Measurements from ENCODE around the gene WFIKKN2.
"Not testable (repeated sequence)": the region's sequence is repeated elsewhere in the genome, so short reads cannot be mapped to it uniquely, and the experiment has no call there.

Gene WFIKKN2

DNA sequence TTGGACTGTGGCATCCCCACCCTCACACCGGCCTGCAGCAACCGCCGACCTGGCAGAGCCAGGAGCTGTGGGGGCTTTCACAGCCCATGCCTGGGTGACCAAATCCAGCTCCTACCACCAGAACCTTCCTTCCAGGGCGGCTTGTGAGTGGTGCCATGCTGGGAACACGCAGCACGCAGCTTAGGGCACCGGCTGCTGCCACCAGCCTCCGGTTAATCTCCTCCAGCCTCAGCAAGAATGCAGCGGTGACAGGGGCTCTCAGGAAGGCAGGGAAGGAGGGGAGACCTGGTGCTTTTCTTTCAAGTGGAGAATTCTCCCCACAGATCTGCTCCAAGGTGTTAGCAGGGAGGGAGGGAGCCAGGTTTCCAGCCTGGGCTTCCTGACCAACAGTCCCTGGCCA is 35.8 kb upstream of the WFIKKN2 start:
- H3K9ac ChIP-seq (ENCODE audit: low read depth in 1 of 2, low read length in 2 of 2) = no peak overlapping the region
- no peak overlapping the region for H3K4me3 ChIP-seq (ENCODE audit: low read depth in 1 of 2, low read length in 2 of 2)
- H3K27ac ChIP-seq (ENCODE audit: low read depth, low read length) = no peak overlapping the region
- H3K27me3 ChIP-seq (ENCODE audit: control insufficient read depth in 1 of 2, insufficient read depth in 2 of 2, low read length in 2 of 2) = no peaks in the 10 kb centered on the region
- no peaks in the 10 kb centered on the region for H3K36me3 ChIP-seq (ENCODE audit: control insufficient read depth in 1 of 2, insufficient read depth in 2 of 2, low read length in 2 of 2)
- no peaks in the 10 kb centered on the region for H3K9me3 ChIP-seq (ENCODE audit: control insufficient read depth in 1 of 2, low read length in 2 of 2)
- no peaks in the 10 kb centered on the region for H3K4me1 ChIP-seq (ENCODE audit: control insufficient read depth in 1 of 2, insufficient read depth in 2 of 2, low read length in 2 of 2)

DNA sequence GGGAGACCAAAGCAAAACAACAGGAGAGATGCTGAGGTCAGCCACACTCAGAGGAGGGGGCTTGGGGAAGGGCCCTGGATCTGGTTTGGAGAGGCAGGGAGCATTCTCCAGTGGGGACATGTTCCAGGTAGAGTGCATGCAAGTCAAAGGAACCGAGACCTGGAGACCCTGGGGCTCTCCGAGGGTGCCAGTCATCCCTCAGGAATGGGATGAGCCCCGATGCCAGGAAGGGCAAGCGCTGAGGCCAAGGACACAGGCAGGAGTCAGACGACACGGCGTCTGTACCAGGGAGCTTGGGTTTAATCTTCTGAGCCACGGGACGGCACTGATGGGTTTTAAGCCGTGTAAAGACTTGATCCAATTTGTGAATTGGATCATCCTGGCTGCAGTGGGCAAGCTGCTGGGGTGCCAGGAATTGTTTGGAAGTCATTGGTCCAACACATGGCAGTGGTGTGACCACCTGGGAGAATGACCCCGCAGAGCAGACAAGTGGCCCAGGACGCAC is 35.1 kb upstream of the WFIKKN2 start:
- Histone ChIP-seq H3K36me3 (ENCODE audit: control insufficient read depth in 1 of 2, insufficient read depth in 2 of 2, low read length in 2 of 2) (no peaks in the 10 kb centered on the region), H3K9ac (ENCODE audit: low read depth in 1 of 2, low read length in 2 of 2) (no peak overlapping the region), H3K9me3 (ENCODE audit: control insufficient read depth in 1 of 2, low read length in 2 of 2) (no peaks in the 10 kb centered on the region), H3K27ac (ENCODE audit: low read depth, low read length) (no peak overlapping the region), H3K27me3 (ENCODE audit: control insufficient read depth in 1 of 2, insufficient read depth in 2 of 2, low read length in 2 of 2) (no peaks in the 10 kb centered on the region), H3K4me3 (ENCODE audit: low read depth in 1 of 2, low read length in 2 of 2) (no peak overlapping the region), H3K4me1 (ENCODE audit: control insufficient read depth in 1 of 2, insufficient read depth in 2 of 2, low read length in 2 of 2) (no peaks in the 10 kb centered on the region)

DNA sequence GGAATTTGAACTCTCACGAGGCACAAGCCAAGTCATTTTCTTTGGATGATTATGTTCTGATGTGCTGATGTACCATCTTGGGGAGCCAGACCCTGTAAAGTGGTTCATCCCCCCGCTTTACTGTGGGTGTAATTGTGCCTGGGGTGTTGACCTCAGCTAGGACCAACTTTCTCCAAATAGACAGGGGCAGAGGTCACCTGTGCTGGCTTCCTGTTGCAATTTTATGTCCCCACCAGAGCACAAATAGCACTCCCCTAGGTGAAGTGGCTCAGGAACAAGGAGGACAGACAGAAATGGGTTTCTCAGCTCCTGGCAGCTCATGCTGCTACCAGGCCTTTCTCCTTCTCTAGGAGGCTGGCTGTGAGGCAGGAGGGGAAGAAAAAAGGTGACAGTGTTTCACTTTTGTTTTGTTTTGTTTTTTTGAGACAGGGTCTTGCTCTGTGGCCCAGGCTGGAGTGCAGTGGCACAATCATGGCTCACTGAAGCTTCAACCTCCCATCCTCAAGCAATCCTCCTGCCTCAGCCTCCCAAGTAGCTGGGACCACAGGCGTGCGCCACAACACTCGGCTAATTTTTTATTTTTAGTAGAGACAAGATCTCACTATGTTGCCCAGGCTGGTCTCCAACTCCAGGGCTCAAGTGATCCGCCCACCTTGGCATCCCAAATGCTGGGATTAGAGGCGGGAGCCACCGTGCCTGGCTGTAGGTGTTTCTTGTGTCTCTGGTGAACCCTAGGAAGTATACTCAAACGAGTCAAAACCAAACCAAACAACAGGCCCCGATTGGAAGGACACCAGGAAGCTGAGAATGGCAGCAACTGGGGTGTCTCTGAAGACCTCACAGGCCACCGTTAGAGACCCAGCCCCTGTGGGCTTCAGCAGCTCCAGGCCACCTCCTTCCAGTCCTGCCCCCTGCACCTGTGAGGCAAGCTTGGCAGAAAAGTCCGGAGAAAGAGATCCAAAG is 32.5 kb upstream of the WFIKKN2 start:
- Histone ChIP-seq H3K4me3 (ENCODE audit: low read depth in 1 of 2, low read length in 2 of 2) (no peak overlapping the region), H3K27me3 (ENCODE audit: control insufficient read depth in 1 of 2, insufficient read depth in 2 of 2, low read length in 2 of 2) (no peaks in the 10 kb centered on the region), H3K4me1 (ENCODE audit: control insufficient read depth in 1 of 2, insufficient read depth in 2 of 2, low read length in 2 of 2) (peaks cover 0 to 4% of the 10 kb centered on the region in 2 donors), H3K27ac (ENCODE audit: low read depth, low read length) (no peak overlapping the region), H3K9me3 (ENCODE audit: control insufficient read depth in 1 of 2, low read length in 2 of 2) (no peaks in the 10 kb centered on the region), H3K9ac (ENCODE audit: low read depth in 1 of 2, low read length in 2 of 2) (no peak overlapping the region), H3K36me3 (ENCODE audit: control insufficient read depth in 1 of 2, insufficient read depth in 2 of 2, low read length in 2 of 2) (no peaks in the 10 kb centered on the region)

DNA sequence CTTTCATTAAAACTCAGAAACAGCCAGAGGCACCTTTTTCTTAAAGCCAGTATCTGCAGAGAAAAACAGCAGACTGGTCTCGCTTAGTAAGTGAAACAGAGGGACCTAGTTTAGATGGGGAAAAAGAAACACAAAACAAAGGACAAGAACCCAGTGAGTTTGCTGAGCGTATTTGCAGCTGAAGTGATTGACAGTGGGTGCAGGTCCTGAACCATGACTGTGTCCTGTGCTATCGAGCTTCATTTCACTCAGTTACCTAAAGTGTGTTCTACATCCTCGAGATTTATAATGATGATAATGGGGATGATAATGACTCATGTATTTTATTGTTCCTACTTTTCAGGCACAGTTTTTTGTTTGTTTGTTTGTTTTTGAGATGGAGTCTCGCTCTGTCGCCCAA is 31.7 kb upstream of the WFIKKN2 start:
- Histone ChIP-seq H3K9me3 (ENCODE audit: control insufficient read depth in 1 of 2, low read length in 2 of 2) (no peaks in the 10 kb centered on the region), H3K36me3 (ENCODE audit: control insufficient read depth in 1 of 2, insufficient read depth in 2 of 2, low read length in 2 of 2) (no peaks in the 10 kb centered on the region), H3K27ac (ENCODE audit: low read depth, low read length) (no peak overlapping the region), H3K4me1 (ENCODE audit: control insufficient read depth in 1 of 2, insufficient read depth in 2 of 2, low read length in 2 of 2) (peaks cover 0 to 4% of the 10 kb centered on the region in 2 donors), H3K9ac (ENCODE audit: low read depth in 1 of 2, low read length in 2 of 2) (no peak overlapping the region), H3K4me3 (ENCODE audit: low read depth in 1 of 2, low read length in 2 of 2) (no peak overlapping the region), H3K27me3 (ENCODE audit: control insufficient read depth in 1 of 2, insufficient read depth in 2 of 2, low read length in 2 of 2) (no peaks in the 10 kb centered on the region)

DNA sequence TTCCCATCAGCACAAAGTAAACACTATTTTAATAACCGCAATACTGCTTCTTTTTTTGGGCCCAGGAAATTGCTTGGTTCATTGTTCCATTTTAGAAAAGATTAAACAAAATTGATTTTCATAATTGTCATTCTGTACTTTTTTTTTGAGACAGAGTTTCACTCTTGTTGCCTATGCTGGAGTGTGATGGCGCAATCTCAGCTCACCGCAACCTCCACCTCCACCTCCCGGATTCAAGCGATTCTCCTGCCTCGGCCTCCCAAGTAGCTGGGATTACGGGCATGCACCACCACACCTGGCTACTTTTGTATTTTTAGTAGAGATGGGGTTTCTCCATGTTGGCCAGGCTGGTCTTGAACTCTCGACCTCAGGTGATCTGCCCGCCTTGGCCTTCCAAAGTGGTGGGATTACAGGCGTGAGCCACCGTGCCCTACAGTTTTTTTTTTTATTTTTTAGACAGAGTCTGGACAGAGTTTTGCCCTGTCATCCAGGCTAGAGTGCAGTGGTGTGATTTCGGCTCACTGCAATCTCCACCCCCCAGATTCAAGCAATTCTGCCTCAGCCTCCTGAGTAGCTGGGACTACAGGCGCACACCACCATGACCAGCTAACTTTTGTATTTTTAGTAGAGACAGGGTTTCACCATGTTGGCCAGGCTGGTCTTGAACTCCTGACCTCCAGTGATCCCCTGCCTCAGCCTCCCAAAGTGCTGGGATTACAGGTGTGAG is 30.5 kb upstream of the WFIKKN2 start:
- H3K9ac ChIP-seq (ENCODE audit: low read depth in 1 of 2, low read length in 2 of 2); H3K27ac ChIP-seq (ENCODE audit: low read depth, low read length); H3K27me3 ChIP-seq (ENCODE audit: control insufficient read depth in 1 of 2, insufficient read depth in 2 of 2, low read length in 2 of 2); H3K9me3 ChIP-seq (ENCODE audit: control insufficient read depth in 1 of 2, low read length in 2 of 2); H3K4me3 ChIP-seq (ENCODE audit: low read depth in 1 of 2, low read length in 2 of 2); H3K36me3 ChIP-seq (ENCODE audit: control insufficient read depth in 1 of 2, insufficient read depth in 2 of 2, low read length in 2 of 2); H3K4me1 ChIP-seq (ENCODE audit: control insufficient read depth in 1 of 2, insufficient read depth in 2 of 2, low read length in 2 of 2): not testable (repeated sequence)

DNA sequence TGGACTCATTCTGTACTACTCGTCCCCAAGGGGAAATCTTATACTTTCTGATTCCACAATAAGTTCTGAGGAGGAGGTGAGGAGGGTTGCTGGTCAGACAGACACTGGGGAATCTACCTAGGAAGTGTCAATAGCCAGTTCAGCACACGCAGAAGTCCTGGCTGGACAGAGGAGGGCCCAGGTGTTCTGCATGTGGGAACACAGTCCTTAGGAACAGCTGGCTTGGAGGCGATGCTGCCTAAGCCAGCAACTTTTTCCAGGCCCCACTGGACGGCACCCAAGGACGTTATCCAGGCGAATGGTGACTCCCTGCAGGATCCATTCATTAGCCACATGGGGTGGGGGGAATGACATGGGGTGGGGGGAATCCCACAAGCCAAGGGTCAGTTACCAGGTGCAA is 29.9 kb upstream of the WFIKKN2 start:
- H3K36me3 ChIP-seq (ENCODE audit: control insufficient read depth in 1 of 2, insufficient read depth in 2 of 2, low read length in 2 of 2) = no peaks in the 10 kb centered on the region
- no peaks in the 10 kb centered on the region for H3K27me3 ChIP-seq (ENCODE audit: control insufficient read depth in 1 of 2, insufficient read depth in 2 of 2, low read length in 2 of 2)
- H3K9me3 ChIP-seq (ENCODE audit: control insufficient read depth in 1 of 2, low read length in 2 of 2) = no peaks in the 10 kb centered on the region
- no peak overlapping the region for H3K27ac ChIP-seq (ENCODE audit: low read depth, low read length)
- H3K4me1 ChIP-seq (ENCODE audit: control insufficient read depth in 1 of 2, insufficient read depth in 2 of 2, low read length in 2 of 2) = peaks cover 0 to 4% of the 10 kb centered on the region in 2 donors
- no peak overlapping the region for H3K4me3 ChIP-seq (ENCODE audit: low read depth in 1 of 2, low read length in 2 of 2)
- no peak overlapping the region for H3K9ac ChIP-seq (ENCODE audit: low read depth in 1 of 2, low read length in 2 of 2)

DNA sequence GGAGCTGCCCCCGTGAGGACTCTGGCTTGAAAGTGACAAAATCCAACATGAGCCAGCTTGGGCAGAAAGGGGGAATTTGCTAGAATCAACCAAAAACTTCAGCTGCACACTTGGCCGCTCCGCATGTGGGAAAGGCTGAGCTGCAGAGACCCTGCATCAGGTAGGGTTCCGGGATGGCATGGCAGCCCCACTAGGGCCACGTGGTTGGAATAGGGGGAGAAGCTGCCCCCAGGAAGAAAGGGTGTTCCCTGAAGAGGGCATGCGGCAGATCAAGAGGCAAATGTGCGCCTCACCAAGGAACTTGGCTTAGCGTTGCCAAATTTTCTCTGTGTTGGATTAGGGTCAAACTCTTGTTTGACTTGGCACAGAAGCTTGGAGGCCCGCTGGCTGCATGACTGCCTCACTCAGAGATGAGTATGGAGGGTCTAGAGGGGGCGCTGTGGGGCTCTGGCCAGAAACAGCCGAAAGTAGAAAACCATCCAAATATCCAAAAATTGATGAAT is 29.2 kb upstream of the WFIKKN2 start:
- Histone ChIP-seq H3K4me1 (ENCODE audit: control insufficient read depth in 1 of 2, insufficient read depth in 2 of 2, low read length in 2 of 2) (peaks cover 0 to 4% of the 10 kb centered on the region in 2 donors), H3K9me3 (ENCODE audit: control insufficient read depth in 1 of 2, low read length in 2 of 2) (no peaks in the 10 kb centered on the region), H3K36me3 (ENCODE audit: control insufficient read depth in 1 of 2, insufficient read depth in 2 of 2, low read length in 2 of 2) (no peaks in the 10 kb centered on the region), H3K4me3 (ENCODE audit: low read depth in 1 of 2, low read length in 2 of 2) (no peak overlapping the region), H3K27me3 (ENCODE audit: control insufficient read depth in 1 of 2, insufficient read depth in 2 of 2, low read length in 2 of 2) (no peaks in the 10 kb centered on the region), H3K27ac (ENCODE audit: low read depth, low read length) (no peak overlapping the region), H3K9ac (ENCODE audit: low read depth in 1 of 2, low read length in 2 of 2) (no peak overlapping the region)

DNA sequence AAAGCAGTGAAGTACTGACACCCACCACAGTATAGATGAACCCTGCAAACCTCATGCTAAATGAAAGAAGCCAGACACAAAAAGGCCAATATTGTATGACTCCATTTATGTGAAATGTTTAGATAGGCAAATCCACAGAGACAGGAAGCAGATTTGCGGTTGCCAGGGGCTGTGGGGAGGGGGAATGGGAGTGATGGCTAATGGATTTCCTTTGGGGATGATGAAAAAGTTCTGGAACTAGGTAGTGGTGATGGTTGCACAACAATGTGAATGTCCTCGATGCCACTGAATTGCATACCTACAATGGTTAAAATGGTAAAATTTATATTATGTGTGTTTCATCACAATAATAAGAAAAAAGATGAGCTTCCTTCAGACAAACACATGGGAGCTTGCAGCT is 28.4 kb upstream of the WFIKKN2 start:
- H3K9ac ChIP-seq (ENCODE audit: low read depth in 1 of 2, low read length in 2 of 2) = no peak overlapping the region
- no peak overlapping the region for H3K27ac ChIP-seq (ENCODE audit: low read depth, low read length)
- no peaks in the 10 kb centered on the region for H3K27me3 ChIP-seq (ENCODE audit: control insufficient read depth in 1 of 2, insufficient read depth in 2 of 2, low read length in 2 of 2)
- H3K9me3 ChIP-seq (ENCODE audit: control insufficient read depth in 1 of 2, low read length in 2 of 2) = no peaks in the 10 kb centered on the region
- H3K4me3 ChIP-seq (ENCODE audit: low read depth in 1 of 2, low read length in 2 of 2) = no peak overlapping the region
- H3K36me3 ChIP-seq (ENCODE audit: control insufficient read depth in 1 of 2, insufficient read depth in 2 of 2, low read length in 2 of 2) = no peaks in the 10 kb centered on the region
- peaks cover 0 to 4% of the 10 kb centered on the region in 2 donors for H3K4me1 ChIP-seq (ENCODE audit: control insufficient read depth in 1 of 2, insufficient read depth in 2 of 2, low read length in 2 of 2)

DNA sequence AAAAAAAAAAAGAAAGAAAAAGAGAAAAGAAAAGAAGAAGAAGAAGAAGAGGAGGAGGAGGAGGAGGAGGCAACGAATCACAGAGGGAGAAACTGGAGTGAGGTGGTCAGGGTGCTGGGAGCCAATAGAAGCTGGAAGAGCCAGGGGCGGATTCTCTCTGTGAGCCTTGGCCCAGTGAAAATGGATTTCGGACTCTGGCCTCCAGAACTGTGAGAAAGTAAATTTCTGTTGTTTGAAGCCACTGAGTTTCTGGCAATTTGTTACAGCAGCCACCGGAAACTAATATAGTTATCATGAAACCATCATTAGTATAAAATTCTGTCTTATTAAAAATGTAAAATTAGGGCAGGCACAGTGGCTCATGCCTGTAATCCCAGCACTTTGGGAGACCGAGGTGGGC is 27.7 kb upstream of the WFIKKN2 start:
- no peaks in the 10 kb centered on the region for H3K27me3 ChIP-seq (ENCODE audit: control insufficient read depth in 1 of 2, insufficient read depth in 2 of 2, low read length in 2 of 2)
- H3K4me1 ChIP-seq (ENCODE audit: control insufficient read depth in 1 of 2, insufficient read depth in 2 of 2, low read length in 2 of 2) = peaks cover 0 to 4% of the 10 kb centered on the region in 2 donors
- H3K9ac ChIP-seq (ENCODE audit: low read depth in 1 of 2, low read length in 2 of 2) = no peak overlapping the region

DNA sequence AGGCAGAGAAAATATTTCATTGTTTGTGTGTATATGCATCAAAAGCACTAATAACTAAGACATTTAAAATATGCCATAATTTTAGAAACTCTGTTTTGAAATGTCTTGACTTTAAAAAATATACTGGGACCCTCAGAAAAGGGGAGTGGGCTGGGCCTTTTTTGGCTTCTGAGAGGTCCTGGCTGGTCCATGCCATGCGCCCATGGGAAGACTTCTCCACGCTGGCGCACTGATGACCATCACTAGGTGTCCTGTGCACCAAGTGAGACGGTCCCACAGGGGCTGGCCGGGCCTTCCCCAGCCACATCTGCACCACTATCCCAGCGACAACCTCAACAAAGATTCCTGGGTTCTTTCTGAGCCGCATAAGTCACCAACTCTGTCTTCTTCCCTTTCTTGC is 27.0 kb upstream of the WFIKKN2 start:
- Histone ChIP-seq H3K9ac (ENCODE audit: low read depth in 1 of 2, low read length in 2 of 2) (no peak overlapping the region), H3K9me3 (ENCODE audit: control insufficient read depth in 1 of 2, low read length in 2 of 2) (no peaks in the 10 kb centered on the region), H3K36me3 (ENCODE audit: control insufficient read depth in 1 of 2, insufficient read depth in 2 of 2, low read length in 2 of 2) (no peaks in the 10 kb centered on the region), H3K27ac (ENCODE audit: low read depth, low read length) (no peak overlapping the region), H3K4me1 (ENCODE audit: control insufficient read depth in 1 of 2, insufficient read depth in 2 of 2, low read length in 2 of 2) (peaks cover 0 to 4% of the 10 kb centered on the region in 2 donors), H3K27me3 (ENCODE audit: control insufficient read depth in 1 of 2, insufficient read depth in 2 of 2, low read length in 2 of 2) (no peaks in the 10 kb centered on the region), H3K4me3 (ENCODE audit: low read depth in 1 of 2, low read length in 2 of 2) (no peak overlapping the region)

More for the DNA sequence above, 27.7 kb upstream of the WFIKKN2 start:
- Histone ChIP-seq H3K36me3 (ENCODE audit: control insufficient read depth in 1 of 2, insufficient read depth in 2 of 2, low read length in 2 of 2) (no peaks in the 10 kb centered on the region), H3K4me3 (ENCODE audit: low read depth in 1 of 2, low read length in 2 of 2) (no peak overlapping the region), H3K27ac (ENCODE audit: low read depth, low read length) (no peak overlapping the region), H3K9me3 (ENCODE audit: control insufficient read depth in 1 of 2, low read length in 2 of 2) (no peaks in the 10 kb centered on the region)
